GM18858 (cell line): Measurements from ENCODE around the gene ITGB2.

Experiments
- ATAC-seq: cut with Tn5 transposase; IDR thresholded peaks from one replicate; pipeline ENCODE4 v1.9.1; 2021; ENCODE audit not compliant: unreplicated experiment

The ITGB2 gene

DNA sequence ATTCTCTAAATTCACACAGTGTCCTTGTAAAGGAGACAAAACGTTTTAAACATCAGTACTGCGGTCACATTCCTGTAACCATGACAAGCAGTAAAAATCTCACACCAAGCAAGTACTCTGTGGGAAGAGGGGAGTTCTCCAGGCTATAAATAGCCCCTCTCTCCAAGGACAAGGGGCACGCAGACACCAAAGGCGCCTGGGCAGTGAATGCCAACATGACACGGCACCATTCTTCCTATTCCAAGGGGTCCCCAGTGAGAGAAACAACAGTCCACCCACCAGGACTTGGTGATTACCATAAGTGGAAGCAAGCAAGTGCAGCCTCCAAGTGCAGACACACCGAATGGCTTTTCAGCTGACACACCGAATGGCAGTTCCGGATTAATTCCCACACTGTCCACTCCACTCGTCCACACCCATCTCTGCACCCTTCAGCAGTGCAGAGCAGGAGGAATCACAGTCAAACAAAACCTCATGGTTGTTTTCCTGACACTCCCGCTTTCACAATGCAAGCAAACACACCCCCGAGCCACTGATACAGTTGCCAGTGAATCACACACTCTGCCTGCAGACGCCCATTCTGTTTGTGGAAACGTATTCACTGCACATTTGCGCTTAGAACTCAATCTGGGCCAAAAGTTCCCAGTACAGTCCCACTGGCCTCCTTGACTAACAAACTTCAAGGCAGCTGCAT is 49.0 kb downstream of the ITGB2 start:
- ATAC-seq, result no peak

DNA sequence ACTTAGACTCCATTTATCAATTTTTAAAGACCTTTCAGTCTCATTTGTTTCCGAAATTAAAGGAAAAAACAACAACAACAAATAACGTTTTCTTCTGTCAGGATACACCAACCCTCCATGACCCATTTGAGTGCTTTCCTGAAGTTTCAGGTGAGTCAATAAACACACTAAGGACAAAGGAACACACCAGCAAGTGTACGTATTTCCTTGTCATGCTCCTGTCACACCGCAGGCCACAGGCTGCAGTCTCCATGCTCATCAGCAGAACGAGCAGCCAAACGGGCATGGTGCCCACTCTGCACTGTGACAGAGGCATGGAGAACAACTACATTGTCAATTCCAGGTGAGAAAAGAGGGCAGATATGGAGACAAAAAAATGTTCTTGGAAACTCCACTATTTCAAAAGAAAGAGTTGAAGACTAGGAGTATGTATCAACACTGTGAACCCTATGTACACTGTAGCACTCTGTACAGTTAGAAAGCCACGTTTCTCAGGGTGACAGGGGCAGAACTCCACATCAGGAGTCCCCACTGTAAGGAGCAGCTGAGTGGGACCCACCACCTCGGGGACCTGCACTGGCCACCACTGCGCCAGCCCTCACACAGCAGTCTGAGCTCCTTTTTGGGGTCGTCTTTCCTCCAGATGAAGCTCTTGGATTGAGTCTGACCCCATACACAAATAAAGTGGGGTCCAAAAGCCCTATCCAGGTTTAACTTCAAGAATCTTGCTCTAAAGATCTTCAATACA is 49.8 kb downstream of the ITGB2 start:
- ATAC-seq, result no peak

DNA sequence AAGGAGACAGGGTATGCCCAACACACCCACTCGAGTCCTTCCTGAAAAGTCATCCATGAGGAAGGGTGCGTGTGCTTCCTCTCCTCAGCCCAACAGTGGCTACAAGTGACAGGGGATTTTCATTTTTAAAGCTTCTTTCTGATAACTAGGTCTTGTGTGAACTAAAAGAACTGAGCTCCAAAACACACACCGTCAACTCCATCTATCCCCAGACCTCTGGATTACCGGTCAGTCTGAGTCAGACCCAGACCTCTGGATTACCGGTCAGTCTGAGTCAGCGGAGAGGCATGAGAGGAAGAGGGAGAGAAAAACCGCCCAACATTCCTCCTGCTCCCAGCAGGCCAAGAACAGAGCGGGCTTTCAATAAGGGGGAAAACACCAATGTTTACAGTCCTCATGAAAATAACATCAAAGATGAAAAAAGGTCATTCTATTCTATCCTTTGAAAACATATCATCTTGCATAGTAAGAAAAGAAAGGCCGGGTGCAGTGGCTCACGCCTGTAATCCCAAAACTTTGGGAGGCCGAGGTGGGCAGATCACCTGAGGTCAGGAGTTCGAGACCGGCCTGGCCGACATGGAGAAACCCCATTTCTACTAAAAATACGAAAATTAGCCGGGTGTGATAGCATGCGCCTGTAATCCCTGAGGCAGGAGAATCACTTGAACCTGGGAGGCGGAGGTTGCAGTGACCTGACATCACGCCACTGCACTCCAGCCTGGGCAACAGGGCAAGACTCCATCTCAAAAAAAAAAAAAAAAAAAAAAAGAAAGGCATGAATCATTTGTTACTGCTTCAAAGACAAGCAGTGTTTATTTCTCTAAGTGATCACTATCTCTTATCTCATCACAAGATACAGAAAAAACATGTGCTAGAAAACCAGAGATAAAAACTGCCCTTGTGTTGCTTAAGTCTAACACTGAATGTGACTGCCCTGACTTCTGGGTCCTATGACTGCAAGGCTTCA is 50.6 kb downstream of the ITGB2 start:
- no peak for ATAC-seq

DNA sequence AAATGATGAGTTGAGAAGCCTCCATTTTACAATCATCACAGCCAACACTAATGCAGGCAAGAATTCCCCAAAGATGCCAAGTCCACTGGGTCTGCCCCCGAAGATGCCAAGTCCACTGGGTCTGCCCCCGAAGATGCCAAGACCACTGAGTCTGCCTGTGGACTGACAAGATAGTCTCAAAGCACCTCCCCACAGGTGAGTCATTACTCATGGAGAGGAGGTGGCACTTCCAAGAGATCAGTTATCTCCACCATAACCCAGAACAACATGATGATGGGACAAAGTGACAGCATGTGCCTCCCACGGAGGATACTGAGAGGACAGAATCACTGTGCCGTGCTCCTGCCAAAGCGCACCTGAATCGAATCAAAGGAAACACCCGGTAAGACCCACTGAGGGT is 52.0 kb downstream of the ITGB2 start:
- ATAC-seq, result no peak

DNA sequence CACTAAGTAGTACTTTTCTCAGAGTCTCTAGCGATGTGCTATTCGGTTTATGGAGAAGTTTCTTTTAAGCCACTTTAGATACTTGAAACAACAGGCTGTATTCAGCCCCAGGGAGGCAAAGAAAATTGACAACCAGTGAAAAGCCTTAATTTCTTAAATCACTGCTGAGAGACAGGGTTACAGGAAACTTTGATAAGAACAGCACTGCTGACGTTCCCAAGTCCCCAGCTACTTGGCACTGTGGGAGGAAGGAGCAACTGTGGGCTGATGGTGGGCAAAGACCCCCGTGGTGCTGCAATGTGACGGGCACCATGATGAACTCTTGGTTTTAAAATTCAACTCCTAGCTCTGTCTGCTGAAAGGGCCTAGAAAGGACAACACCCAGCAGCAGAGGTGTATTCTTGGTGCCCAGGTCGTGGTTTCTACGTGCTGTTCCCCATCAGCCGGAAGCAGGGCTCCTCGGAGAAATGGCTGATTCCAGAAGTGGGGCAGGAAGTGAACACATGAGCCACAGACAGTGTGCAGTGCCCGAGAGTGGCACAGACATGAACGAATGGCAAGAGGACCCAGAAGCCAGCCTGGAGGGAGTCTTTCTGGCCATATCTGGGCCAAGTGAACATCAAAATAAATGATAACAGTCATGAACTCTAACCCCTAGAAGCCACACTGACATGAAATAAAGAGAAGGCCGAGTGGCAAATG is 52.5 kb downstream of the ITGB2 start:
- ATAC-seq, result no peak

DNA sequence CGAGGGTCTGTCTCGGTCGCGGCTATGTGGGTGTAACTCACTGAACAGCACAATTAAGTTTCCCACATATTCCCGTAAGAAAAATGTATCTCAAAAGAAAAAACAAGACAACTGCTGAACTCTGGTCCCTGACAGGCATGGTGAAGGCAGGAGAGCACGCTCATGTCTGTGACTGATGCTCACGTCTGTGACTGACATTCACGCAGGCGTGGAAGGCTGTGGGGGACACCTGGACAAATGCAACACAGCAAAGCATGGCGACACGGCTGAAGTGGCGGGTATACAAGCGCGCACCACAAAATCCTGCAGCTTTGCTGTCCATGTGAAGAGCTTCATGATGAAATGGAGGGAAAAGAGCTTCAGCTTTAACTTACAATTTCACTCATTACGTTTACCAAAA is 53.2 kb downstream of the ITGB2 start:
- no peak for ATAC-seq

DNA sequence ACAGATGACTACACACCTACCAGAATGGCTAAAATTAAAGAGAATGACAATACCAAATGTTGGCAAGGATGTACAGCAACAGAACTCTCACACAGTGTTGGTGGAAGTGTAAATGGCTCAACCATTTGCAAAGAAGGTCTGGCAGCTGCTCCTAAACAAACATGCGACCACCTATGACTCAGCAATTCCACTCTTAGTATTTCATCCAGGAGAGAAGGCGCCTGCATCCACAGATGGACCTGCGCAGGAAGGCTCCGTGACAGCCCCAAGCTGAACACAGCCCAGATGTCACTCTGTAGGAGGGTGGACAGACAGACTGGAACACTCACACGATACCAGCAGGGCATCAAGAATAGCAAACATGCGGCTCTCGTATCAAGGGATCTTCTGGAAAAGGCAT is 53.9 kb downstream of the ITGB2 start:
- no peak for ATAC-seq

DNA sequence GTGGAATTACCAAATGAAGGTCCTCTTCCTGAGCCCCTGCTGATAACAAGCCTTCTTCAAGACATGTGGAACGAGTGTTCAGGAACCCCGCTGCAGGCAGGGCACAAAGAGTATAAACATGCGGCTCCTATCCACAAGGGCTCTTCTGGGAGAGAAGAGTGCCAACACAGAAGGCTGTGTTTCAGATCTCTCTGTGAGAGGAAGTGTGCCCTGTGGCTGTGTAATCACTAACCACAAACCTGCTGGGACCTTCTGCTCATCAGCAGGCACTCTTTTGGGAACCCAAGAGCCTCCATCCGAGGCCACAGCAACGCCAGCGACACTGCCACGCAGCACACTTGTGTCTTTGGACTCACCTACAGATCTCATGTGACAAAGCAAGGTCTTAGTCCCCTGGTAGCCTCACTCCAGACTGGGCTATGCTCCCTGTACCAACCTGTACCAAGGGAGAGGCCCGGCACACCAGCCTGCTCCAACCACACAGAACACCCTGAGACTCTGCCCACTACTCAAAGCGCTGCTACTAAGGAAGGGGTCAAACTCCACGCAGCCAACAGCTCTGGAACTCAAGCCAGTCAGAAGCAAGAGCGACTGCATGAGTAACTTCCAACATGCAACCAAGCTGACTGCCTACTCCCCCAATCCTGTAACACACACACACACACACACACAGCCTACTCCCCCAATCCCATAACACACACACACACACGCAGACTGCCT is 55.0 kb downstream of the ITGB2 start:
- ATAC-seq, result peak; percentile 42

DNA sequence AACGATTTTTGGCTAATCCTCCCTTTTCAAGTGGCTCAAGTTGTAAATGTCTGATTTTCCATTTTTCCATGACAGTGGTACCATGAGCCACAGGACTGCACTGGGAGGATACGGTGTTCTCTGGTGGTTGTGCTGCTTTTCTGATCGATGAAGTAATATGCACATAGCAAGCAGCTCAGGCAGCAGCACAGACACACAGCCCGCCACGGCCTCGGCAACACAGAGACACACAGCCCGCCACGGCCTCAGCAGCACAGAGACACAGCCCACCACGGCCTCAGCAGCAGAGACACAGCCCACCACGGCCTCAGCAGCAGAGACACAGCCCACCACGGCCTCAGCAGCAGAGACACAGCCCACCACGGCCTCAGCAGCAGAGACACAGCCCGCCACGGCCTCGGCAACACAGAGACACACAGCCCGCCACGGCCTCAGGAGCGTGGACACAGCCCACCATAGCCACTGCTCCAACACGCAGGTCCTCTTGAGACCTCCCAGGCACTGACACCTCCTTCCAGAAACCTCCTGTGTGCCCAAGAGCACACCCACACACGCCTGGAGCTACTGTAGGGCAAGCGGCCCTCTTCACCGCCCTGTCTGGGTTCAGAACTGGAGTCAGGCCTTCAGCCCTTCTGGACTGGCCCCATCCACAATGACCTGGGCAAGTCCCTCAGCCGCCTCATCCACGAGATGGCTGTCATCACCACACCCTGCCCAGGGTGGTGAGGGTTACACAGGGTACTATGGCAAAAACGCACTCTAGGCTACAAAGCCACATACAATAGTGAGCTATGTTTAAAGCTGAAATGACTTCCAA is 57.6 kb downstream of the ITGB2 start:
- ATAC-seq, result no peak

DNA sequence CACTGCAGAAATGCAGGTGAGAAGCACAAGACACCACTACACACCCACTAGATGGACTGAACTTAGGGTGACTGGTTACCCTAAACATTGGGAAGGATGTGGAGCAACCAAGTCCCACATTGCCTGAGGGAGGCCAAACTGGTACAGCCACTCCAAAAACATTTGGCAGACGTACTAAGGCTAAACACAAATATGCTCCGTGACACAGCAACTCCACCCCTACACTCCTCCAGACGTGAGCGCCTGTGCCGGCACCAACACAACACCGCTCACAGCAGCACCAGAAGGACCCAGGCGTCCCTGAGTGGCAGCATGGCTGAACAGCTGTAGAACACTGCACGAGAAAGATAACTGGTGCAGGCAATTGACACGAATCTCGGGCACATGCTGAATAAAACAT is 61.9 kb downstream of the ITGB2 start:
- ATAC-seq, result no peak

DNA sequence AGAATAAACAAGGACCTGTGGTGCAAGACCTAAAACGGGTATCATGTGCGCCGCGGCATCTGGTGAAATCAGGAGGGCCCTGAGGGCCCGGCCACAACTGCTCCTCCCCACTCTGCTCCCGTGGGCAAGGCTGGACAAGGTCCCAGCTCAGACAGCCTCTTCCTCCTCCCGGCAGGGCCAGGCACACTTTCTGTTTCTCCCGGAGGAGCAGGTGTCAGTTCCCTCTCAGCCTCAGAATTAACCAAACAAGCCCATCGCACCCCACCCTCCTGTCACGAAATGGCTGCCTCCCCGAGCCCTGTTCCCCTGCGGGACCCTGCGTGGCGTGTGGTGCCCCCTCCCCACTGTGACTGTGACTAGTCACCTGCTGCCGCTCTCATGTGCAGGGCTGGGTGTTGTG is 62.4 kb downstream of the ITGB2 start:
- no peak for ATAC-seq

DNA sequence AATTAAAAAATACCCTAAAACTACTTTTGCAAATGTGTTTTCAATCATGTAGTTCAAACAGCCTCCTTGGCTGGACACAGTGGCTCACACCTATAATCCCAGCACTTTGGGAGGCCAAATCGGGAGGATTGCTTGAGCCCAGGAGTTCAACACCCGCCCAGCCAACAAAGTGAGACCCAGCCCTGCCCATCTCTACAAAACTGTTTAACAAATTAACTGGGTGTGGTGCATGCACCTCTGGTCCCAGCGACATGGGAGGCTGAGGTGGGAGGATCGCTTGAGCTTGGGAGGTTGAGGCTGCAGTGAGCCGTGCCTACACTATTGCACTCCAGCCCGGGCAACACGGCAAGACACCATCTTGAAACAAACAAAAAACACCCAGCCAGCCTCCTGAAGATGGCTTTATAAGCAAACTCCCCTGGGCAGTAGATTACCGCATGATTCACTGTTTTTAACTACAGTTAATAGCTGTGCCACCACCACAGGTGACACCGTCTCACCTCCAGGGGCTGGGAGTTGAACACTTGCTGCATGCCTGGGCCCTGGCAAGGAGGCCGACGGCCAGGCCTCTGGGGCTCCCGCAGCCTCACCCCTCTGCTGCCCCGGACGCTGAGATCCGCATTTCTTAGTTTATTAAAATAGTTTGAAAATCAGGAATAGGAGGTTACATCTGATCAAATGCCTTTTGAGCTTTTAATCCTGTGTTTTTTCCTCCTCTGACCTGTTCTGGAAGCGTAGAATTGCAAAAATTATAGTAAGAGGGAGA is 63.4 kb downstream of the ITGB2 start:
- ATAC-seq, result no peak

DNA sequence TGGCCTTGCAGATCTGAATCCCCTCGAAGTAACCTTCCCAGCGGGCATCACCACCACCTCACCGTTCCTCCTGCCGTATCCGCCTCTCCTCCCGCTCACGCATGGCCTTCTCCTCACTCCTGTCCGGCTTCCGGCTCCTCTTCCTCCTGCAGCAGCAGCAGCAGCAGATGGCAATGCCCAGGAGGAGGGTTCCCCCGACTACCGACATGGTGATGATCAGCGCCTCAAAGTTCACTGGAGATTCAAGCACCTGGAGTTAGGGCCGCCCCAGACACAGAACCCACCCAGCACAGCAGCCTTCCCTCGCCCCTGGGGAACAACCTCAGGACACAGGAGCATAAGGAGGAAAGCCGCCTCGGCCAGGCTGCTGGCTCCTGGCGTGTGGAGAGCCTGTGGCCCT is 64.6 kb downstream of the ITGB2 start:
- ATAC-seq, result no peak

DNA sequence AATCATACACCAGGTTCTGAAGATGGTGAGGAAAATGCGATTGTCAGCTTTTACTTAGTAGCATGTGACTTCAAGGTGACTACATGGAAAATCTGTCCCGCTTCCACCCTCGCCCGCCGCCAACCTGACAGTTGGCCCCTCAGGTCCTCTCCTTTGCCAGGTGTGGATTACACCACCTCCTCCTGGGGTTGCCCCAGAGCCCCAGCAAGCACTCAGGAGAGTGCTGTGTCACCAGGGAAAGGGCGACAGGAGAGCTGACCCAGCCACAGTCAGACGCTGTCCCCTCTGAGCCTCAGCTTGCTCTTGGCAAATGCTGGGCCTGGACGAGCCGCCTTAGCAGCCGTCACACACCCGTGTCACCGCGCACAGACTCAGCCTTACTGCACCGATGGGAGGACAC is 65.1 kb downstream of the ITGB2 start:
- no peak for ATAC-seq

DNA sequence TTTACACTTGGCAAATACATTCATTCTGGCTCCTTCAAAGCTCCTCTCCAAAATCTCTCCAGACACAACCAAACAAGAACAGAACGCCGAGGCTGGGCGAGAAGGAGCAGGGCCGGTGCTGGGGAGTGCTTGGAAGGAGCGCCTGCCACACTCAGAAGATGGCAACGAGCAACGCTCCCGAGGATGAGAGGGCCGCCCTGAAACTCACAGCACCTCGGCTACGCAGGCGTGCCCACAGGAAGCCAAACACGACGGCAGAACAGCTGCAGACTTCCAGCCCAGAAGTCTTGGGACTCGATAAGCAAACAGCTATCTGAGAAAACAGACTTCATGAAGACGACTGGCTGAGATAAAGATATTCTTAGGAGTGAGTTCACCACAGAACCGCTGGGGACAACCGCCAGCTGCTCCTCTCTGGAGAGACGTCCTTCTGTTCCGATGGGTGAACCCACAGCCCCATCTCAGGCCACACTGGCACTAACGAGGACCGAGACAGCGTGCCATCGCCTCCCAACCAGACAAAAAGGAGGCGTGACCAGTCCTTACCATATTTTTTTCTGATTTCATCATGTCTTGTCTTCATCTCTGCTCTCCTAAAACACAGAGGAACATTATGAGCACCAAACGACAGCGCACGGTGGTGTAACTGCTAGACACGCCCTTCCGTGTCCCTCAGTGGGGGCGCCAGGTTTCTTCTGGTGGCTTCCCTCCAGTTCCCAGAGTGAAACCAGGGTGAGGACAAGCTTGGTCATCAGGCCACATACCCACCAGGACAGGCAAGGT is 65.8 kb downstream of the ITGB2 start:
- no peak for ATAC-seq

DNA sequence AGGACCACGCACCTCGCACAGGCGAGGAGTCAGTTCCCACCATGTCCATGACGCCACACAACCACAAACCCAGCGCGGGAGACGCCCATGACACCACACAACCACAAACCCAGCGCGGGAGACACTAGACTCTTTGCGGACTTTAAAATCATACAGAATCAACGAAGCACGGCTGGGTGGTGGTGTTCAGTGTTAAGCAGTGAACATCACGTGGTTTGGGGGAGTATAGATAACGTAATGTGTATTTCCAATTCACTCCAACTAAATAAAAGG is 66.4 kb downstream of the ITGB2 start:
- ATAC-seq, result no peak

DNA sequence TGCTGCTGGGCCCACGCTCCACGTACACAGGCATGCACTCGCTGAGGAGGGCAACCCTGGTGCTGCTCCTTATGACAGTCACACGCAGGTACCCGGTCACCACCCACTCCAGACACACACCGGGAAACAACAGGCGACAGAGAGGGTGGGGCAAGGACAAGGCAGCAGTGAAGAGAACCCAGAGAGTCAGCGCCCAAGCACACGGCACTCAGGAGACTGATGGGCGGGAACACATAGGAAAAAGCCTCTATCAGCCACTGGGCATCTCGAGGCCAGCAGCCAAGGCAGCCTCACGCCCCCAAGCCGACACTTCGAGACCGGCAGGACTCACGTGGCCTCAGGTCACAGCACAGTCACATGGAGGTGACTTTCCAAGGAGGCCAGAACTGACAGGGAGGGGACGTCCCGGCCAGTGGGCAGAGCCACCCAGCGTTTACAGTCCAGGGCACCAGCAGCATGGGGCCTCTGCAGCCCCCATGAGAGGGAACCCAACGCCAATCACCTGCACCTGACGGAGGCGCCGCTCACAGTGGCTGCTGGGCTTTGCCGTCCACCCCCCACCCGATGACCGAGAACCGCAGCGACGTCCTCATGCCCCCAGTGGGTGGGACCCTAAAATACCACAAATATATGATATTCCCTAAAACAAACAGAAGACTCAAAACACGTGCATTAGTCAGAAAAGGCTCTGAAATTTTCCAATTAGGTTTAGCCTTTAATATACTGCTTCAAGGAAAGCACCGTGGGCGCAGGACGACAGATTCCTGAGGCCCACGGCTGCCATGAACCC is 66.9 kb downstream of the ITGB2 start:
- no peak for ATAC-seq
